Activated T-helper 2 cell treated with anti-CD3 and anti-CD28 coated beads, Interferon-gamma antibody, Interleukin-2, Interleukin-4, amounts not matched to agents 10 μg/mL and 5 μg/mL and 100 μg/mL, durations not matched to agents 14 hours and 24 hours and 36 hours (primary cell): ENCODE data around the gene PDE10A. TPM values are rescaled to one million over a fixed set of nuclear protein-coding genes. Genes with fewer than 3 reads are reported as not detected.

Experiments
- DNase-seq: peaks from one replicate; pipeline ENCODE4 v3.0.0; 2021; ENCODE audit warnings: low spot score
- H3K27ac Mint-ChIP-seq: one replicate; pipeline ENCODE4 v1.8.0; 2021; ENCODE audit warnings: mixed read lengths
- H3K27me3 Mint-ChIP-seq: one replicate; pipeline ENCODE4 v1.8.0; 2021; ENCODE audit warnings: low read depth, mixed read lengths
- H3K36me3 Mint-ChIP-seq: one replicate; pipeline ENCODE4 v1.8.0; 2021; ENCODE audit warnings: low read depth, mixed read lengths
- H3K4me1 Mint-ChIP-seq: one replicate; pipeline ENCODE4 v1.8.0; 2021; ENCODE audit warnings: low read depth, mixed read lengths
- H3K4me3 Mint-ChIP-seq: one replicate; pipeline ENCODE4 v1.8.0; 2021; ENCODE audit warnings: low read depth, mild to moderate bottlenecking, moderate library complexity, mixed read lengths
- H3K9me3 Mint-ChIP-seq: one replicate; pipeline ENCODE4 v1.8.0; 2021; ENCODE audit warnings: mixed read lengths
- intact Hi-C: fragments of 100-400 bp; cut with micrococcal nuclease; formaldehyde crosslinking; loops from one replicate; pipeline ENCODE4 v1.15.1; 2023
- total RNA-seq: library from RNA; stranded (reverse); gene quantifications from 2 replicates; pipeline ENCODE4 v1.2.3, GENCODE V29; 2022

Gene PDE10A
- total RNA-seq, 1 donor from 2014 or later = not detected

GRCh38 chr6:165674155-165675029 lies 11.4 kb upstream of the PDE10A start:
- H3K4me3 Mint-ChIP-seq = no peak overlapping the region
- no peak overlapping the region for H3K27ac Mint-ChIP-seq
- no peaks in the 10 kb centered on the region for H3K9me3 Mint-ChIP-seq
- DNase-seq = no peak
- intact Hi-C loops = no loop called here
- peaks cover 3% of the 10 kb centered on the region for H3K27me3 Mint-ChIP-seq
- no peaks in the 10 kb centered on the region for H3K36me3 Mint-ChIP-seq
- H3K4me1 Mint-ChIP-seq = no peaks in the 10 kb centered on the region

GRCh38 chr6:165671222-165671768 lies 8.3 kb upstream of the PDE10A start:
- no peaks in the 10 kb centered on the region for H3K9me3 Mint-ChIP-seq
- H3K36me3 Mint-ChIP-seq = no peaks in the 10 kb centered on the region
- H3K4me1 Mint-ChIP-seq = no peaks in the 10 kb centered on the region
- peaks cover 17% of the 10 kb centered on the region for H3K27me3 Mint-ChIP-seq
- intact Hi-C loops = no loop called here
- no peak for DNase-seq
- H3K27ac Mint-ChIP-seq = no peak overlapping the region
- H3K4me3 Mint-ChIP-seq = no peak overlapping the region

- no peak overlapping the region for H3K27ac Mint-ChIP-seq
- H3K9me3 Mint-ChIP-seq = no peaks in the 10 kb centered on the region
- peaks cover 3% of the 10 kb centered on the region for H3K4me1 Mint-ChIP-seq
- intact Hi-C loops = no loop called here
- peaks cover 35% of the 10 kb centered on the region for H3K27me3 Mint-ChIP-seq
- no peaks in the 10 kb centered on the region for H3K36me3 Mint-ChIP-seq
- no peak overlapping the region for H3K4me3 Mint-ChIP-seq
- DNase-seq = no peak
These were observed 5.9 kb upstream of the PDE10A start for GRCh38 chr6:165668951-165669350.

GRCh38 chr6:165665384-165665672 lies 2.3 kb upstream of the PDE10A start:
- H3K9me3 Mint-ChIP-seq = no peaks in the 10 kb centered on the region
- DNase-seq = no peak
- intact Hi-C loops = no loop called here
- H3K4me1 Mint-ChIP-seq = peaks cover 5% of the 10 kb centered on the region
- H3K27me3 Mint-ChIP-seq = peaks cover 48% of the 10 kb centered on the region
- no peaks in the 10 kb centered on the region for H3K36me3 Mint-ChIP-seq
- no peak overlapping the region for H3K27ac Mint-ChIP-seq
- H3K4me3 Mint-ChIP-seq = no peak overlapping the region

GRCh38 chr6:165664559-165665383 lies 1.7 kb upstream of the PDE10A start:
- intact Hi-C loops = loop anchor here (5.0 kb wide), 3 partner anchors 188 to 503 kb away; partner anchors contain the start of gene TBXT
- Mint-ChIP-seq H3K4me3 (no peak overlapping the region), H3K27ac (no peak overlapping the region), H3K27me3 (peaks cover 49% of the 10 kb centered on the region), H3K36me3 (no peaks in the 10 kb centered on the region), H3K4me1 (peaks cover 5% of the 10 kb centered on the region), H3K9me3 (no peaks in the 10 kb centered on the region)
- no peak for DNase-seq

GRCh38 chr6:165663736-165664558 lies 906 bp upstream of the PDE10A start:
- Mint-ChIP-seq H3K27ac (no peak overlapping the region), H3K4me1 (peaks cover 5% of the 10 kb centered on the region), H3K4me3 (no peak overlapping the region), H3K27me3 (peaks cover 54% of the 10 kb centered on the region), H3K36me3 (no peaks in the 10 kb centered on the region), H3K9me3 (no peaks in the 10 kb centered on the region)
- no peak for DNase-seq
- intact Hi-C loops = loop anchor here (5.0 kb wide), 3 partner anchors 188 to 503 kb away; partner anchors contain the start of gene TBXT

- Mint-ChIP-seq H3K27ac (no peak overlapping the region), H3K27me3 (peaks cover 54% of the 10 kb centered on the region), H3K4me3 (no peak overlapping the region), H3K4me1 (peaks cover 5% of the 10 kb centered on the region), H3K9me3 (no peaks in the 10 kb centered on the region), H3K36me3 (no peaks in the 10 kb centered on the region)
- no peak for DNase-seq
- intact Hi-C loops = loop anchor here (5.0 kb wide), 3 partner anchors 189 to 504 kb away; partner anchors contain the start of gene TBXT
These were observed 315 bp upstream of the PDE10A start for GRCh38 chr6:165663377-165663735.

- Mint-ChIP-seq H3K27ac (no peak overlapping the region), H3K36me3 (no peaks in the 10 kb centered on the region), H3K27me3 (peaks cover 61% of the 10 kb centered on the region), H3K4me3 (no peak overlapping the region), H3K9me3 (no peaks in the 10 kb centered on the region), H3K4me1 (peaks cover 5% of the 10 kb centered on the region)
- no peak for DNase-seq
- intact Hi-C loops = loop anchor here (5.0 kb wide), 3 partner anchors 190 to 505 kb away; partner anchors contain the start of gene TBXT
These were observed 846 bp downstream of the PDE10A start for GRCh38 chr6:165662041-165662748.

- no peak overlapping the region for H3K4me3 Mint-ChIP-seq
- H3K27me3 Mint-ChIP-seq = peaks cover 58% of the 10 kb centered on the region
- H3K4me1 Mint-ChIP-seq = peaks cover 5% of the 10 kb centered on the region
- no peaks in the 10 kb centered on the region for H3K9me3 Mint-ChIP-seq
- H3K27ac Mint-ChIP-seq = no peak overlapping the region
- intact Hi-C loops = loop anchor here (5.0 kb wide), 3 partner anchors 191 to 506 kb away; partner anchors contain the start of gene TBXT
- no peak for DNase-seq
- no peaks in the 10 kb centered on the region for H3K36me3 Mint-ChIP-seq
These were observed 1.4 kb downstream of the PDE10A start for GRCh38 chr6:165661664-165662025.

- Mint-ChIP-seq H3K27ac (no peak overlapping the region), H3K9me3 (no peaks in the 10 kb centered on the region), H3K27me3 (peaks cover 54% of the 10 kb centered on the region), H3K4me3 (no peak overlapping the region), H3K4me1 (peaks cover 5% of the 10 kb centered on the region), H3K36me3 (no peaks in the 10 kb centered on the region)
- DNase-seq = no peak
- intact Hi-C loops = loop anchor here (5.0 kb wide), 3 partner anchors 191 to 506 kb away; partner anchors contain the start of gene TBXT
These were observed 2.0 kb downstream of the PDE10A start for GRCh38 chr6:165660857-165661663.
